K562 (cell line): ENCODE results near the gene IFI27L1.

Experiments
- ATF7 ChIP-seq: fragments of 450-650 bp; IDR thresholded peaks from 2 replicates; pipeline ENCODE4 v1.7.1; 2014; ENCODE audit warnings: mild to moderate bottlenecking, moderate library complexity
- EZH2 ChIP-seq: IDR thresholded peaks from 2 replicates; pipeline ENCODE4 v1.6.1; 2012; ENCODE audit warnings: low read depth, mild to moderate bottlenecking, inconsistent platforms, low read length, borderline replicate concordance
- ID3 ChIP-seq, 2 experiments: fragments of 250-450 bp in 1 of 2; fragments of 450-650 bp in 1 of 2; sonication (Bioruptor Pico) in 1 of 2; IDR thresholded peaks; 2 replicates each; pipeline versions ENCODE4 v1.6.1 to v1.8.0; 2016 to 2021; ENCODE audit warnings: mild to moderate bottlenecking in 2 of 2, moderate library complexity in 2 of 2, missing compliant biosample characterization in 1 of 2, missing genetic modification characterization in 1 of 2
- JUN ChIP-seq, 2 experiments: sonication (generic) in 1 of 2; formaldehyde crosslinking in 1 of 2; IDR thresholded peaks; 2 replicates each; pipeline versions ENCODE4 v1.6.1 to v1.8.0; 2012 to 2022; ENCODE audit warnings: borderline replicate concordance in 2 of 2, mild to moderate bottlenecking in 2 of 2, improper control_type of control experiment in 1 of 2, low read depth in 1 of 2, low read length in 1 of 2, missing genetic modification reagents in 1 of 2
- MXI1 ChIP-seq: IDR thresholded peaks from 2 replicates; pipeline ENCODE4 v1.6.1; 2011; ENCODE audit warnings: low read depth, mild to moderate bottlenecking, improper control_type of control experiment, low read length
- RCOR1 ChIP-seq, 2 experiments: IDR thresholded peaks; 2 replicates each; pipeline ENCODE4 v1.6.1; 2012; ENCODE audit warnings: low read depth in 2 of 2, low read length in 2 of 2, borderline replicate concordance in 1 of 2, improper control_type of control experiment in 1 of 2
- SPI1 ChIP-seq: IDR thresholded peaks from 2 replicates; pipeline ENCODE4 v1.6.1; 2011; ENCODE audit warnings: low read depth, low read length, control low read depth, borderline replicate concordance
- TAF15 ChIP-seq: fragments of 200-400 bp; formaldehyde crosslinking; IDR thresholded peaks from 2 replicates; pipeline ENCODE4 v1.6.1; 2017; ENCODE audit warnings: mild to moderate bottlenecking, low read depth, low read length, moderate library complexity
- U2AF1 ChIP-seq: fragments of 200-400 bp; formaldehyde crosslinking; optimal IDR thresholded peaks from 2 replicates; pipeline ENCODE3; 2017; ENCODE audit warnings: mild to moderate bottlenecking, low read depth, low read length, moderate library complexity
- ZFP1 ChIP-seq: fragments of 450-650 bp; formaldehyde crosslinking; IDR thresholded peaks from 2 replicates; pipeline ENCODE4 v1.4.0; 2020; ENCODE audit warnings: mild to moderate bottlenecking, mixed read lengths
- TF ChIP-seq, protein P1 (sequence below), 3 experiments: IDR thresholded peaks in 2 of 3; conservative IDR thresholded peaks in 1 of 3; 2 replicates each; pipeline ENCODE4 v1.5.1; 2011 to 2012; ENCODE audit warnings: low read length in 3 of 3, mild to moderate bottlenecking in 3 of 3, control low read depth in 2 of 3, improper control_type of control experiment in 1 of 3, inconsistent platforms in 1 of 3, low read depth in 1 of 3, mixed read lengths in 1 of 3, moderate library complexity in 1 of 3; ENCODE audit not compliant: insufficient read depth in 2 of 3

DNA sequence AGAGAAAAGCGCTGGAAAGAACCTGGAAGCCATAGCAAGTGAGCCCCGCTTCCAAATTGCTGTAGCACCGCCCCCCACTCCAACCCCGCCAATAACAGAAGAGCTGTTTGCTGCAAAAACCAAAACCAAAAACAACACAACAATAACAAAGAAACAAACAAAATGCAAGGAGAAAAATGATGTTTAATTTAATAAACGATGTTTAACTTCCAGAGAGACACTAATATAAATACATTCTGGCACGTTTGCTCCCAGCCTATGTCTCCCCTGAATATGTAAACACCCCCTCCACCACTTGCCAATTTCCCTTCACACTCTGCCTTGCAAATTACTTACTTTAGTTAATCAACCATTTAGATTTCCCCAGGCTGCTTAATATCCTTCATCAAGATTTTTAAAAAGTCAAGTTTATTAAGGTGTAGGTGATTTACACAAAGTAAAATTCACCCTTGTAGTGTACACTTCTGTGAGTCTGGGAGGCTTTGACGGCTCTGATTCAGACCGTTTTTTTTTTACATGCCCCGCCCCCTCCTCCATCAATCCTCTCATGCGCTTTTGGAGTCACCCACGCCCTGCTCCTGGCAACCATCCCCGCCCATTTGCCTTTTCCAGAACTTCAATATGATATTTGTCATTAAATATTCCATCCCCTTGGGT is 48.8 kb downstream of the IFI27L1 start:
- TF ChIP-seq RCOR1 (IDR thresholded peaks at IDR 0.05; ENCODE audit: borderline replicate concordance in 1 of 2, low read depth in 2 of 2, low read length in 2 of 2) (no peak), ZFP1 (no peak), EZH2 (no peak), MXI1 (no peak), ID3 (CRISPR knock-in tag; IDR thresholded peaks at IDR 0.05) (no peak), ID3 (tag; IDR thresholded peaks at IDR 0.05) (no peak), TAF15 (no peak), JUN (IDR thresholded peaks at IDR 0.05; ENCODE audit: borderline replicate concordance, low read depth, low read length) (no peak), JUN (CRISPR knock-in tag; IDR thresholded peaks at IDR 0.05; ENCODE audit: borderline replicate concordance) (no peak), SPI1 (no peak), U2AF1 (no peak), ATF7 (no peak)
- TF ChIP-seq, protein P1, sequence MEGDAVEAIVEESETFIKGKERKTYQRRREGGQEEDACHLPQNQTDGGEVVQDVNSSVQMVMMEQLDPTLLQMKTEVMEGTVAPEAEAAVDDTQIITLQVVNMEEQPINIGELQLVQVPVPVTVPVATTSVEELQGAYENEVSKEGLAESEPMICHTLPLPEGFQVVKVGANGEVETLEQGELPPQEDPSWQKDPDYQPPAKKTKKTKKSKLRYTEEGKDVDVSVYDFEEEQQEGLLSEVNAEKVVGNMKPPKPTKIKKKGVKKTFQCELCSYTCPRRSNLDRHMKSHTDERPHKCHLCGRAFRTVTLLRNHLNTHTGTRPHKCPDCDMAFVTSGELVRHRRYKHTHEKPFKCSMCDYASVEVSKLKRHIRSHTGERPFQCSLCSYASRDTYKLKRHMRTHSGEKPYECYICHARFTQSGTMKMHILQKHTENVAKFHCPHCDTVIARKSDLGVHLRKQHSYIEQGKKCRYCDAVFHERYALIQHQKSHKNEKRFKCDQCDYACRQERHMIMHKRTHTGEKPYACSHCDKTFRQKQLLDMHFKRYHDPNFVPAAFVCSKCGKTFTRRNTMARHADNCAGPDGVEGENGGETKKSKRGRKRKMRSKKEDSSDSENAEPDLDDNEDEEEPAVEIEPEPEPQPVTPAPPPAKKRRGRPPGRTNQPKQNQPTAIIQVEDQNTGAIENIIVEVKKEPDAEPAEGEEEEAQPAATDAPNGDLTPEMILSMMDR (IDR thresholded peaks at IDR 0.05 in 2 of 3, conservative IDR thresholded peaks at IDR 0.05 in 1 of 3; ENCODE audit: insufficient read depth in 2 of 3, low read depth in 1 of 3, low read length in 3 of 3) = no peak
